HG03571 (cell line): ENCODE data around the gene TMEM120B.

ENCODE experiments used
- ATAC-seq: cut with Tn5 transposase; IDR thresholded peaks from one replicate; pipeline ENCODE4 v1.9.1; 2021; ENCODE audit not compliant: unreplicated experiment

TMEM120B gene

GRCh38 chr12:121829250-121829918, 116.8 kb downstream of the TMEM120B start:
- ATAC-seq: no peak

- ATAC-seq: no peak
These were observed 117.6 kb downstream of the TMEM120B start for GRCh38 chr12:121830134-121830533.

GRCh38 chr12:121830588-121831265, 118.2 kb downstream of the TMEM120B start:
- no peak for ATAC-seq
